Tibial nerve (tissue), 4 donors: Measurements from ENCODE around the gene HLA-DMB. TPM values are rescaled to one million over a fixed set of nuclear protein-coding genes. Genes with fewer than 3 reads are reported as not detected.
A peak's percentile ranks its signal among the peaks of the same experiment; 100 is the strongest.

Experiments used
- DNase-seq, 2 donors: peaks; one replicate each; pipeline ENCODE4 v3.0.0-alpha.2; 2019; ENCODE audit warnings: low spot score in 2 of 2
- H3K27ac ChIP-seq, 4 donors: fragments of 200-600 bp; sonication (generic) in 3 of 4; one replicate each; pipeline ENCODE4 v1.5.1; 2017 to 2019; ENCODE audit warnings: mild to moderate bottlenecking in 1 of 4
- H3K27me3 ChIP-seq, 2 donors: fragments of 200-600 bp; sonication (generic) in 1 of 2; one replicate each; pipeline versions ENCODE4 v1.5.1 to v1.6.0; 2017 to 2019
- H3K36me3 ChIP-seq, 3 donors: fragments of 200-600 bp; sonication (generic); one replicate each; pipeline ENCODE4 v1.5.1; 2018 to 2019
- H3K4me1 ChIP-seq, 4 donors: fragments of 200-600 bp; sonication (generic) in 3 of 4; one replicate each; pipeline ENCODE4 v1.5.1; 2017 to 2019
- H3K4me3 ChIP-seq, 4 donors: fragments of 200-600 bp; sonication (generic) in 3 of 4; one replicate each; pipeline ENCODE4 v1.5.1; 2017 to 2019; ENCODE audit warnings: mild to moderate bottlenecking in 1 of 4, moderate library complexity in 1 of 4
- H3K9me3 ChIP-seq, 4 donors: fragments of 200-600 bp; sonication (generic) in 3 of 4; one replicate each; pipeline ENCODE4 v1.5.1; 2017 to 2019
- EP300 ChIP-seq, 2 donors: sonication (generic); formaldehyde crosslinking; IDR thresholded peaks; one replicate each; pipeline ENCODE4 v1.6.1; 2017; ENCODE audit warnings: antibody characterized with exemption in 2 of 2, mild to moderate bottlenecking in 1 of 2
- POLR2A ChIP-seq, 2 donors: fragments of 450-650 bp; IDR thresholded peaks; one replicate each; pipeline ENCODE4 v1.6.1; 2017; ENCODE audit warnings: antibody characterized with exemption in 2 of 2, mild to moderate bottlenecking in 2 of 2, moderate library complexity in 2 of 2
- WGBS, 2 donors: methylation state at CpG; one replicate each; pipeline ENCODE4 v1.1.5; 2018; 5-methylcytosine and 5-hydroxymethylcytosine counted together
- total RNA-seq, 4 donors: library from RNA; depleted of rRNA; stranded (reverse); fragments of >200 nt; gene quantifications; one replicate each; pipeline ENCODE4 v1.1.0, GENCODE V29; 2016
- TF ChIP-seq, protein P1 (sequence below), 5 experiments: fragments of 200-600 bp in 3 of 5; fragments of 450-650 bp in 2 of 5; sonication (generic) in 3 of 5; IDR thresholded peaks; one replicate each; pipeline ENCODE4 v1.5.1; 2016 to 2019; ENCODE audit warnings: antibody characterized with exemption in 5 of 5, mild to moderate bottlenecking in 3 of 5, moderate library complexity in 2 of 5

The HLA-DMB gene
- total RNA-seq, 4 donors from 2014 or later, result 15.7 to 85.0 (median 25.5) TPM

DNA sequence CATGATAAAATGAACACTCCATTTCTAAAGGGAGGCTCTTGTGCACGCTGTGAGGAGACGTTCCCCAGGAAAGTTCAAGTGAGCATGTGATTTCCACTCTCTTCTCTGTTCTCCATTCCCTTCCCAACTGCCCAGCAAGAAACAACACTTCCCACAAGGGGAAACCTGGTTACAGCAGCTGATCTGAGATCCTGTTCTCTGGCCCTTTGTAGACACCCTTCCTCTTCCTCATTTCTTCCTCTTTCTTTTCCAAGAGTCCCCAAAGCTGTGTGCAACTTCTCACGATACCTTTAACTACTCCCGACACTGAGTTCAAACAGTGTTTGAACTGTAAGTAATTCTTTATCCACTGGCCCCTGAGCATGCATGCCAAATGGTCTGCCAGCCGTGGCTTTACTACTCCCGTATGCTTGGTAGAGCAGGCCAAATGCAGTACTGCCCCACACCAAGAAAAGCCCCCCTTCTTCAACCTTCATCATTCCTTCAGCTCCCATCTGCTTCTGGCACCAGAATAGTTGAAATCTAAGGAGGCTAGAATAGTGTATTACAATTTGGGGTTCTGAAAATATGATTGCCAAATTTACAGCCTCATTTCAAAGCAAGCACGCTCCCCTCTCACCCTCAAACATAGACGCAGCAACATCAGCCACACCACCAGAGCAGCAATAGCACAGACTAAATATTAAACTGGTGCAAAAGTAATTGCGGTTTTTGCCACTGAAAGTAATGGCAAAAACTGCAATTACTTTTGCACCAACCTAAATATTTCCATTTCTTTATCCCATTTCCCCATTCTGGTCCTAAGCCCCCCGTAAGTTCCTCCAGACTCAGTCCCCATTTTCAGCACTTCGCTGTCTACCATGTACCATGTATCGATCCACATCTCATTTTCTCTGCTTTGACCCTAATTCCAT is 4.3 kb downstream of the HLA-DMB start:
- Histone ChIP-seq H3K36me3 (no peaks in the 10 kb centered on the region), H3K4me1 (peaks cover 0 to 29% (median 0%) of the 10 kb centered on the region in 4 donors), H3K27me3 (no peaks in the 10 kb centered on the region), H3K4me3 (no peak overlapping the region), H3K27ac (peak overlapping the region in 2 of 4 donors; percentile 51 to 54), H3K9me3 (no peaks in the 10 kb centered on the region)
- TF ChIP-seq POLR2A (IDR thresholded peaks at IDR 0.05) (no peak), EP300 (IDR thresholded peaks at IDR 0.05) (peak in 1 of 2 donors; percentile 54)
- 70 to 72% methylated on average over 12 of the region's 12 CpGs for WGBS, 2 donors
- no peak for DNase-seq

DNA sequence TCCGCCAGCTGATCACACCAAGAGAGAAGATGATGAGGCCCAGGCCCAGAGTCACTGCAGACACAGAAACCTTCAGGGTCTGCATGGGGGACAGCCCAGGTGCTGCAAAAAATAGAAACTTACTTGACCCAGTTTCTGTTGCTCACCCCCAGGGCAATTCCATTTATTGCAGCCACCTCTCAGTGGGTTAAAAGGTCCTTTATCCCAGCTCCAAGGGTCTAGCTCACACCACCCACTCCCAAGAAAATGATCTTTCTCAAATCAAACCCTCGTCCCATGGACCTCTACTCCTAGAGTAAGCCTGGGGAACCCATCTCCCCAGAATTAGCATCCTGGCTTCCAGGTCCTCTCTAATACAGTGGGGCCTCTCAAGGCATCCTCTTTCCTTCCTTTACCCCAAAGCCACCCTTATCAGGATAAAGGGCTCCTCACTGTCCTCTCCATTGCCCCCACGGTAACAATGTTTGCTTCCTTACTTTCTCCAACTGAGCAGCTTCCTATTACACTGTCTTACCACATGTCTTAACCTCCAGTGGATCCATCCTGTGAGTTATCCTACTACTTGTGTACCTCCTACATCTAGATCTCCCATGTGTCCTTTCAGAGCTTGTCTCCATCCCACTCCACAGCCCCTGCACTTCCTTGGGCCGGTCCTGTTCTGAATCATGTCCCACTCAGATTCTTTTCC is 5.1 kb downstream of the HLA-DMB start:
- no peaks in the 10 kb centered on the region for H3K27me3 ChIP-seq
- peak overlapping the region in 2 of 4 donors; percentile 40 to 53 for H3K27ac ChIP-seq
- no peaks in the 10 kb centered on the region for H3K9me3 ChIP-seq
- no peak for TF ChIP-seq POLR2A (IDR thresholded peaks at IDR 0.05)
- no peak for TF ChIP-seq EP300 (IDR thresholded peaks at IDR 0.05)
- TF ChIP-seq, protein P1, sequence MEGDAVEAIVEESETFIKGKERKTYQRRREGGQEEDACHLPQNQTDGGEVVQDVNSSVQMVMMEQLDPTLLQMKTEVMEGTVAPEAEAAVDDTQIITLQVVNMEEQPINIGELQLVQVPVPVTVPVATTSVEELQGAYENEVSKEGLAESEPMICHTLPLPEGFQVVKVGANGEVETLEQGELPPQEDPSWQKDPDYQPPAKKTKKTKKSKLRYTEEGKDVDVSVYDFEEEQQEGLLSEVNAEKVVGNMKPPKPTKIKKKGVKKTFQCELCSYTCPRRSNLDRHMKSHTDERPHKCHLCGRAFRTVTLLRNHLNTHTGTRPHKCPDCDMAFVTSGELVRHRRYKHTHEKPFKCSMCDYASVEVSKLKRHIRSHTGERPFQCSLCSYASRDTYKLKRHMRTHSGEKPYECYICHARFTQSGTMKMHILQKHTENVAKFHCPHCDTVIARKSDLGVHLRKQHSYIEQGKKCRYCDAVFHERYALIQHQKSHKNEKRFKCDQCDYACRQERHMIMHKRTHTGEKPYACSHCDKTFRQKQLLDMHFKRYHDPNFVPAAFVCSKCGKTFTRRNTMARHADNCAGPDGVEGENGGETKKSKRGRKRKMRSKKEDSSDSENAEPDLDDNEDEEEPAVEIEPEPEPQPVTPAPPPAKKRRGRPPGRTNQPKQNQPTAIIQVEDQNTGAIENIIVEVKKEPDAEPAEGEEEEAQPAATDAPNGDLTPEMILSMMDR (IDR thresholded peaks at IDR 0.05), result no peak
- H3K4me1 ChIP-seq, result peaks cover 0 to 24% (median 0%) of the 10 kb centered on the region in 4 donors
- no peak for DNase-seq
- no peaks in the 10 kb centered on the region for H3K36me3 ChIP-seq
- H3K4me3 ChIP-seq, result no peak overlapping the region
- 70 to 80% methylated on average over 4 of the region's 4 CpGs for WGBS, 2 donors

GRCh38 chr6:32933661-32934085 is 7.2 kb downstream of the HLA-DMB start:
- TF ChIP-seq POLR2A (IDR thresholded peaks at IDR 0.05) (no peak), EP300 (IDR thresholded peaks at IDR 0.05) (peak in 1 of 2 donors; percentile 37)
- TF ChIP-seq, protein P1 (IDR thresholded peaks at IDR 0.05), result peak; percentile 70 to 83 (median 77)
- H3K4me1 ChIP-seq, result peaks cover 0 to 15% (median 0%) of the 10 kb centered on the region in 4 donors
- no peaks in the 10 kb centered on the region for H3K36me3 ChIP-seq
- H3K9me3 ChIP-seq, result no peaks in the 10 kb centered on the region
- no peaks in the 10 kb centered on the region for H3K27me3 ChIP-seq
- 2 to 6% methylated on average over 3 of the region's 3 CpGs for WGBS, 2 donors
- no peak overlapping the region for H3K27ac ChIP-seq
- H3K4me3 ChIP-seq, result no peak overlapping the region
- DNase-seq, result peak; percentile 86 to 98

DNA sequence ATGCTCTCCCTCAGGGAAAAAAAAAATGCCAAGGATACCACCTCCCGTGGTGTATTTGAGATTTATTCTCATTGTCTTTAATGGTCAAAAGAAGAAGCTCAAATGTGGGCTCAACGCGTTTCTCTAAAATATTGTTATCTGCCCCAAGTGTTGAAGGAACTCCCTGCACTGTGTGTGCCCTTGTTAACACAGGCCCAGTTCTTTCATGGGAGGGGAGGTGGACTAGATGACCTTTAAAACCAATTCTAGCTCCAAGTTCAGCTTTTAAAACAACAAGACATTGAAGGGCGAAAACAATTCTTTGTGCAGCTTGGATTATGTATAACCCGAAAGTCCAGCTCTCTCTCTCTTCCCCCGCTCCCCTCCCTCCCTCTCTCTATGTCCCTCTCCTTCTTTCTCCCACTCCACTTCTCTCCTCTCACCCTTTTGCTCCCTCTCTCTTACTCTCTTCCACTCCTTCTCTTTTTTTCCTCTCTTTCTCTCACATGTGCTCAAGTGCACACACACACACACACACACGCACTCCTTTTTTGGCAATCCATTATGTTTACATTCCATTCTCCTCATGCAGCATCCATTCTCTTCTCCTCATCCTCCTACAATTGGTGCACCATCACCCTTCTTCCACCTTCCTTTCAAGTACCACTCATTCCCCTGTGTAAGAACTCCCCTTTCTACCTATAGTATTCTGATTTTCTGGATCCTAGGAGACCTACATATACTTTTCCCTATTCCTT is 8.5 kb downstream of the HLA-DMB start:
- Histone ChIP-seq H3K4me3 (no peak overlapping the region), H3K27me3 (no peaks in the 10 kb centered on the region), H3K36me3 (no peaks in the 10 kb centered on the region), H3K27ac (no peak overlapping the region), H3K9me3 (no peaks in the 10 kb centered on the region), H3K4me1 (peaks cover 0 to 15% (median 0%) of the 10 kb centered on the region in 4 donors)
- no peak for DNase-seq
- TF ChIP-seq POLR2A (IDR thresholded peaks at IDR 0.05) (no peak), EP300 (IDR thresholded peaks at IDR 0.05) (no peak)
- TF ChIP-seq, protein P1 (IDR thresholded peaks at IDR 0.05), result no peak
- WGBS, 2 donors, result 42 to 52% methylated on average over 7 of the region's 7 CpGs

GRCh38 chr6:32931211-32931610 is 9.6 kb downstream of the HLA-DMB start:
- Histone ChIP-seq H3K27ac (no peak overlapping the region), H3K36me3 (no peaks in the 10 kb centered on the region), H3K4me3 (no peak overlapping the region), H3K27me3 (no peaks in the 10 kb centered on the region), H3K4me1 (peaks cover 0 to 15% (median 0%) of the 10 kb centered on the region in 4 donors), H3K9me3 (no peaks in the 10 kb centered on the region)
- TF ChIP-seq EP300 (IDR thresholded peaks at IDR 0.05) (no peak), POLR2A (IDR thresholded peaks at IDR 0.05) (no peak)
- TF ChIP-seq, protein P1 (IDR thresholded peaks at IDR 0.05), result no peak
- DNase-seq, result no peak
- WGBS, 2 donors, result 0% methylated on average over 1 of the region's 1 CpG
